Kidney (tissue), 14 donors: ENCODE data around the gene PAK6. TPM values are rescaled to one million over a fixed set of nuclear protein-coding genes. Genes with fewer than 3 reads are reported as not detected.
A peak's percentile ranks its signal among the peaks of the same experiment; 100 is the strongest.

Source experiments
- DNase-seq, 5 donors: peaks; one replicate each; pipeline ENCODE4 v3.0.0-alpha.2; 2013 to 2020
- FAIRE-seq: peaks from 2 replicates; lab custom pipeline; 2012; peaks lifted over from hg19 to GRCh38; lab: Jason Lieb, UNC
- H3K27ac ChIP-seq, 2 donors: one replicate each; pipeline ENCODE4 v1.7.0; 2013; ENCODE audit warnings: low read depth in 2 of 2, low read length in 2 of 2, inconsistent platforms in 1 of 2
- H3K27me3 ChIP-seq: one replicate; pipeline ENCODE4 v1.7.1; 2013; ENCODE audit warnings: low read length, inconsistent platforms; ENCODE audit not compliant: control insufficient read depth, insufficient read depth
- H3K36me3 ChIP-seq, 3 donors: one replicate each; pipeline versions ENCODE4 v1.7.0 to v1.7.1; 2013; ENCODE audit warnings: low read length in 3 of 3, control low read depth in 1 of 3, inconsistent platforms in 1 of 3; ENCODE audit not compliant: insufficient read depth in 3 of 3, control insufficient read depth in 2 of 3
- H3K4me1 ChIP-seq, 3 donors: one replicate each; pipeline versions ENCODE4 v1.7.0 to v1.7.1; 2013; ENCODE audit warnings: low read length in 3 of 3, inconsistent platforms in 1 of 3, low read depth in 1 of 3; ENCODE audit not compliant: control insufficient read depth in 2 of 3, insufficient read depth in 2 of 3
- H3K4me3 ChIP-seq, 3 donors: one replicate each; pipeline versions ENCODE4 v1.7.0 to v1.8.1; 2013; ENCODE audit warnings: low read length in 3 of 3, control low read depth in 1 of 3, inconsistent platforms in 1 of 3
- H3K9ac ChIP-seq, 3 donors: one replicate each; pipeline versions ENCODE4 v1.7.0 to v1.7.1; 2013; ENCODE audit warnings: low read length in 3 of 3, control low read depth in 1 of 3, inconsistent platforms in 1 of 3
- H3K9me3 ChIP-seq, 3 donors: one replicate each; pipeline versions ENCODE4 v1.7.0 to v1.7.1; 2013; ENCODE audit warnings: low read length in 3 of 3, control low read depth in 1 of 3, inconsistent platforms in 1 of 3; ENCODE audit not compliant: control insufficient read depth in 2 of 3, insufficient read depth in 1 of 3
- CTCF ChIP-seq: IDR thresholded peaks from 3 replicates; pipeline ENCODE4 v1.5.1; 2012; ENCODE audit warnings: mild to moderate bottlenecking, moderate library complexity, borderline replicate concordance; ENCODE audit not compliant: insufficient read depth; ENCODE audit errors: extremely low read depth
- intact Hi-C: fragments of 100-400 bp; cut with DNase I; formaldehyde crosslinking; loops from one replicate; pipeline ENCODE4 v1.11.1; 2022
- polyA plus RNA-seq: library from polyadenylated mRNA; stranded (reverse); fragments of 350-450 nt; fragmentation: Illumina TruSeq; extraction: RNeasy Lipid Tissue Mini Kit (QIAGEN cat#74804); gene quantifications from one replicate; pipeline ENCODE4 v1.2.3, GENCODE V29; 2014; ENCODE audit warnings: low read depth, low replicate concordance; ENCODE audit not compliant: insufficient read depth
- total RNA-seq: library from RNA; stranded (reverse); fragmentation: NEBNext Ultra II Directional; extraction: Animal tissue kit (Norgen Biotek cat#: 25700); gene quantifications from one replicate; pipeline ENCODE4 v1.2.1, GENCODE V29; 2021
- donor health status: control.
- donor health status: control.
- donor health status: control.
- donor health status: control.
- donor health status: control.
- donor health status: DM: yes; HTN: yes; CAD: no.
- donor health status: Normal renal cell carcinoma (clear cell type).

The PAK6 gene
- total and polyA plus RNA-seq, 2 donors from 2014 or later, result 8.1 to 11.9 TPM

- DNase-seq (no peak), FAIRE-seq (no peak)
- H3K4me3 ChIP-seq, result no peak overlapping the region
- H3K27me3 ChIP-seq, result no peaks in the 10 kb centered on the region
- H3K4me1 ChIP-seq, result no peaks in the 10 kb centered on the region
- no peak overlapping the region for H3K9ac ChIP-seq
- TF ChIP-seq CTCF, result no peak
- peaks cover 0 to 6% (median 2%) of the 10 kb centered on the region in 3 donors for H3K9me3 ChIP-seq
- no peaks in the 10 kb centered on the region for H3K36me3 ChIP-seq
- intact Hi-C loops, result no loop called here
- H3K27ac ChIP-seq, result no peak overlapping the region
Observed at GRCh38 chr15:40300367-40300766, 61.5 kb downstream of the PAK6 start.

- no peak for DNase-seq
- intact Hi-C loops, result no loop called here
- Histone ChIP-seq H3K4me1 (no peaks in the 10 kb centered on the region), H3K4me3 (no peak overlapping the region), H3K27me3 (no peaks in the 10 kb centered on the region), H3K36me3 (no peaks in the 10 kb centered on the region), H3K27ac (no peak overlapping the region), H3K9ac (no peak overlapping the region), H3K9me3 (peaks cover 0 to 6% (median 2%) of the 10 kb centered on the region in 3 donors)
- TF ChIP-seq CTCF, result no peak
- no peak for FAIRE-seq
Observed at GRCh38 chr15:40300771-40301170, 61.9 kb downstream of the PAK6 start.

- Histone ChIP-seq H3K9me3 (peaks cover 0 to 6% (median 2%) of the 10 kb centered on the region in 3 donors), H3K36me3 (no peaks in the 10 kb centered on the region), H3K4me1 (no peaks in the 10 kb centered on the region), H3K27ac (no peak overlapping the region), H3K4me3 (no peak overlapping the region), H3K9ac (no peak overlapping the region), H3K27me3 (no peaks in the 10 kb centered on the region)
- DNase-seq (peak; percentile 52 to 71 (median 53)), FAIRE-seq (no peak)
- no peak for TF ChIP-seq CTCF
- intact Hi-C loops, result no loop called here
Observed at GRCh38 chr15:40301467-40302179, 62.8 kb downstream of the PAK6 start.
